HG03558 (cell line): Measurements from ENCODE around the gene JMJD4.

Experiments
- ATAC-seq: cut with Tn5 transposase; IDR thresholded peaks from one replicate; pipeline ENCODE4 v1.9.1; 2021; ENCODE audit warnings: moderate number of reproducible peaks; ENCODE audit not compliant: unreplicated experiment; ENCODE audit errors: extremely low read depth

Gene JMJD4

DNA sequence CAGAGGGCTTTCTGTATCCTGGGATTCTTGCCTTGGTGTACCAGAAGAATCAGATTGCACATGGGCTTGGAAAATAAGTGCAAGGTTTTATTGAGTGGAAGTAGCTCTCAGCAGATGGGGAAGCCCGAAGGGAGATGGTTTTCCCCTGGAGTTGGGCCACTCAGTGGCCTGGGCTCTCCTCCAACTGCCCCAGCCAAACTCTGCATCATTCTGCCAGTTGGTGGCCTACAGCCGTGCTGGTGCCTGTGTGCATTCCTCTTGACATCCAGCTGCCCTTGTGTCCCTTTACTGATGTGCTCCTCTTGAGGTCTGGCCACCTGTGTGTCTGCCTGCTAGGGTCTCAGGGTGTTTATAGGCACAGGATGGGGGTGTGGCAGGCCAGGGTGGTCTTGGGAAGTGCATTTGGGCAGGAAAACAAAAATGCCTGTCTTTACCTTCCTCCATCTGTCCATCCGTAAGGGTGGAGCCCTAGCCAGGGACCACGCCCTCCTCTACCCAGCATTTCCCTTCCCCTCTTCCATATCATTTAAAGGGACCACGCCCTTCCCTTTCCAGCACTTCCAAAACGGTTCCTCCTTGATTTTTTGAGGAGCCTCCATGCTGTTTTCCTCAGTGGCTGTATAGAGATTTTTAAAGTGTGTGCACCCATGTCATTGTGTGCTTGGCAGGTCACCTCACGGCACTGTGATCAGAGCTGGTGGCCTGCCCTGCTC lies 19.1 kb upstream of the JMJD4 start:
- no peak for ATAC-seq

DNA sequence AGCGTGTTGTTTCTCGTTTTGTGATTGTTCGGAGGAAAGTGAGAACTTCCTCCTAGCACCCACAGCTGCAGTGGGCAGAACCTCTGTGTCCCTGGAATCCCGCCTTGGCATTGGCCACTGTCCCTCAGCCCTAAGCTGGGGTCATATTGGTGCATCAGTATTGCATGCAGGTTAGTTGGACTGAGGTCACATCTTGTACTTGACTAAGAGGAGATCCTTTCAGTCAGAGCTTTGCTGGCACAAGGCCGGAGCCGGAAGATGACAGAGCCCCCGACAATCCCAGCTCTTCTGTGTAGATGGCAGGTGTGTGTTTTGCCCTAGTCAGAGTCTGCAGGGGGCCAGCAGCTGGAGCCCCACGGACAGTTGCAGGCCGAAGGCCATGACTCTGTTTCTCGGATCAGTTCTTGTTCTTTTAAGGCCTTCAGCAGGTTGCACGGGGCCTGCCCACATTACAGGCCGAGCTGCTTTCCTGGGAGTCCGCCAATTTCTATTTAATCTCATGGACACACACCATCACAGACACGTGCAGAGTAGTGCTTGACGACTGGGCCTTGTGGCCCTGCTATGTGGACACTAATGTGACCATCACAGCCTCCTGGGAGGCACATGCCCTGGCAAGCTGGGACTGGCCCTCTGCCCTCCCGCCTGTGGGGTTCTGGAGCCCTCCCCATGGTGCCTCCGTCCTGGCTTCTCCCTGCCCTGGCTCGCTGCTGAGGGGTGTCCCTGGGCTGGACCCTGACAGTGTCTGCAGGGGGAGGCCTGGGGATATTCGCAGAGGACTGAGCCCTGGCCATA lies 15.0 kb upstream of the JMJD4 start:
- no peak for ATAC-seq

GRCh38 chr1:227749225-227749624 lies 14.1 kb upstream of the JMJD4 start:
- ATAC-seq: no peak

DNA sequence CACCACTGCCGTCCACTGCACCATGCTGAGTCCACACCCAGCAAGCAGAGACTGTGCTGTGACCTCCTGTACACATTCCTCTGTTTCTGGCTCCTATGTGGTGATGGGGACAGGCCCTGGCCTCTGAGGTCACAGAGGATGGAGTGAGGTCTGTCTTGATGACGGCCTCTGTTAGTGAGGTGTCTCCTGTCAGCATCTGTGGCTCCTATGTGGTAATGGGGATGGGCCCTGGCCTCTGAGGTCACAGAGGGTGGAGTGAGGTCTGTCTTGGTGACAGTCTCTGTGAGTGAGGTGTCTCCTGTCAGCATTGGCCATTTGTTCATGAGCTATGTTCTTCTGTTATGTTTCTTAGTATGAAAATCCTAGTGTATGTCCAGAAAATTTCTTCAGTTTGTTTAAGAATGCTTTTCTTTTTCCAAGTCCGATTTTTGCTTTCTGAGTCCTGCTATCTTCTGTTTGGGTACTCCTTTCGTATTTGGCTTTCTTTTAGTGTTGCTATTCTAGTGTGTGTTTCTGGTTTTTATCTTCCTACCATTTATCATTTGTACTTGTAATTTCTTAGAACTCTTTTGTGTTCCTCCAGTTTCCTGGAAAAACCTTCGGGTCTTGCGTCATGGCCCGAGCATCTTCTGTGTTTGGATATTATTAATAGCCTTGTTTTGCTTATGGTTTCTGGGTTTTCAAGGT lies 13.5 kb upstream of the JMJD4 start:
- ATAC-seq: no peak

DNA sequence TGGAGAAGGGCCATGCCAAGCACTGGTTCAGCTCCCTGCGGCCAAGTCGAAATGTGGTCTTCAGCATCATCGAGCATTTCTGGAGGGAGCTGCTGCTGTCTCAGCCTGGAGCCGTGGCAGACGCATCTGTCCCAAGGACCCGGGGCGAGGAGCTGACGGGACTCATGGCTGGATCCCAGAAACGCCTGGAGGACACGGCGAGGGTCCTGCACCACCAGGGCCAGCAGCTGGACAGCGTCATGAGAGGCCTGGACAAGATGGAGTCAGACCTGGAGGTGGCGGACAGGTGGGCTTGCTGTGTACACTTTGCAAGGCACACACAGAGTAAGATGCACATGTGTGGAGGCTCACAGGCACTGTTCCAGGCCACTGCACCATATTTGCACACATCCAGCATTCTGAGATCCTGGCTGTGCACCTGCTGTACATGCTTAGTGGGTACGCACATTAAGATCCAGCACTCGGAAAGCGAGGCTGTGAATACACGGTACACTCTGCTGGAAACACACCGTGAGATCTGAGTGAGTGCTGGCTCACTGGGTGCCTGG lies 12.9 kb upstream of the JMJD4 start:
- no peak for ATAC-seq

- ATAC-seq: no peak
Measured at GRCh38 chr1:227747382-227747781, 12.3 kb upstream of the JMJD4 start.

DNA sequence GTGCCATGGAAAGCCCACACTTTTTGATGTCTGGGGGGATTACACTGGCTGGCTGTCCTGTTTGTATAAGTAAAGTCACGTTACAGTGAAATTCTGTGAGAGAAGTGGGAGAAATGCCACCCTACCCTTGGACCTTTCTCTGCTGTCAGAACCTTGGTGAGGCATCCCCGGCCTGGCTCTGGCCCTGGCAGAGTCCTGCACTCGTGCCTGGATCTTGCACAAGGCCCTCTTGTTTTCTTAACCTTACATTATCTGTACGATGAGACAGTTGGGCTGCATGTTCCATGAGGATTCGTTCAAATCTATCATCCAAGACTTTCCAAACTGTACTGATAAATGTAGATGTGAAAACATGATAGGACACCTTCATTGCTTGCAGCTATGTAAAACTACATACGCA lies 11.6 kb upstream of the JMJD4 start:
- ATAC-seq: no peak

DNA sequence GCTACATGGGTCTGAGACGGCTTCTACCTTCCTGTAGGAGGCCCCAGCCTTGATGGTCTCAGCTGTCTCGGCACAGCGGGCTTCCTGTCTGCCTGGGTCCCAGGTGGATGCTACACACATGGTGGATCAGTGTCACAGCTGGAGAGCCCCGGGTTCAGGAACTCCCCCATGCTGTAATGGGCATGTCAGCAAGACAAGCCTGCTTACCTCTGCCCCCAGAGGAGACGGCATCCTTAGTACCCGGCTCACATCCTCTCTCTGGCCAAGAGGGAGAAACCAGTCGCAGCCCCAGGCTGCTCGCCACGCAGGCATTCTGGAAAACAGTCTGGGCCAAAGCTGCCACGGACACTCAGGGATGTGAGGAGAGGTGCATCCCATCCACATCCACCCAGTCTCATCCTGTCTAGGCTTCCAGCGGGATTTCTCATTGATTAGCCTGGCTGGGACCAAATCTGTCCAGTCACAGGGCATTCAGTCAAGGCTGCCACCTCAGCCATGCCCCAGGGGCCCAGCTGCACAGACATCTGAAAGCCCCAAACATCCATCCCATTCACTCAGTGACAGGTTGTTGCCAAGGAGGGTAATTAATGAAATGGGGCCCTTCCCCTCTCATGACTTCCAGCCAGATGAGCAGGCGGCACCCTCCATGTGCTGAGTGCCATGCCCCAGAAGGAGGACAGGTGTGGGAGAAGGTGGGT lies 10.6 kb upstream of the JMJD4 start:
- no peak for ATAC-seq

DNA sequence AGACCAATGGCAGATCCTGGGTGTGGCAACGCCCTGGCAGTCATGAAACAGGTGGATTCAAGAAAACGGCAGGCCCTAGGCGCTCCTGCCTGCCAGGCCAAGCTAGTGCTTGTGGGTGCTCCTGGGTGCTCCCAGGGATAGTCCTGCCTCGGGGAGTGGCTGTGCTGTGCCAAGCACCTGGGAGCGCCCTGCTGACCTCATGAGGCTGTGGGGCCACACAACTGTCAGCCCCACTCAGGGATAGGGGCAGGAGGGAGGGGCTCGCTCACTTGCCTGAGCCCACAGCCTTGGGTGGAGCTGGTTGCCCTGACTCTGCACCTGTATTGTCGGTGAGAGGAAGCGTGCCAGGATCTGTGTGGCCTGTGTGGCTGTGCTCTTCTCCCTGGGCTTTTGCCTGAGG lies 9.6 kb upstream of the JMJD4 start:
- no peak for ATAC-seq

DNA sequence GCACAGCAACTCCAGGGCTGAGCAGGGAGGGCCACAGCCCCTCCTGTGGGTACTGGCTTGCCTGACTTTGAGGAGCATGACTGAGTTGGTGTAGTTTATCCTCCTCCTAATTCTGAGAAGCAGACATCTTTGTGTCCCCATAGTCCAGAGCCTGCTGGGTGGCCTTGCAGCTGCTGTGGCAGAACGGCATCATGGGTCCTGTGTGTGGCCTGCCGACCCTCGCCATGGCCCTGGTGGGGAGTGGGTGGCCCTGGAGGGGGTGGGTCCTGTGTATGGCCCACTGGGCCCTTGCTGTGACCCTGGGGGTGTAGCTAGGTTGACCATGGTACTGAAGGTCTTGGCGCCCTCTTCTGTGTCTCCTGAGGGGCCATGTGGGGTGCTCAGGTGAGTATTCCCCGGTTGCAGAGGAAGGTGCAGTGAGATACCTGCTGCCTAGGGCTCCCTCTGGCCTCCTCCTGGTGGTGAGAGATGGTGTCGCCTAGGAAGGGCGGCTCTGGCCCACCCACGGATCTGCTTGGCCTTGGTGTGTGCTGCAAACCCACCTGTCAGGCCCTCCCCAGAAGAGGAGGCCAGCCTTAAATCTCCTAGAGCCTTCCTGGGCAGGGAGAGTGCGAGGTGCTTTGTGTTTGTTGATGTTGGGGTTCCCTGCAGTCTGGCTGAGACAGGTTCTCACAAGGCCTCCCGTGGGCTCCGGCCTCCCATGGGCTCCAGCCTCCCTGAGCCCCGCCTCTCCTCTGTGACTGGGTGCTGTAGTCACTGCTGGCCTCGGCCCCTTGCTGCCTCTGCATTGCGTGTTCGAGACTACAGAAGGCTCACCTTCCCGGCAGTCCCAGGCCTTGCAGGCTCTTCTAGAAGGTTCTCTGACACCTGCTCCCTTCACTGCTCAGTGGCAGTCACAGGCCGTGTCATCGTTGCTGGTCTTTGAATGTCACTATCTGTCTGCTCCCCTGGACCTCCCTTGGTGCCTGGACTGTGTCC lies 7.9 kb upstream of the JMJD4 start:
- no peak for ATAC-seq

DNA sequence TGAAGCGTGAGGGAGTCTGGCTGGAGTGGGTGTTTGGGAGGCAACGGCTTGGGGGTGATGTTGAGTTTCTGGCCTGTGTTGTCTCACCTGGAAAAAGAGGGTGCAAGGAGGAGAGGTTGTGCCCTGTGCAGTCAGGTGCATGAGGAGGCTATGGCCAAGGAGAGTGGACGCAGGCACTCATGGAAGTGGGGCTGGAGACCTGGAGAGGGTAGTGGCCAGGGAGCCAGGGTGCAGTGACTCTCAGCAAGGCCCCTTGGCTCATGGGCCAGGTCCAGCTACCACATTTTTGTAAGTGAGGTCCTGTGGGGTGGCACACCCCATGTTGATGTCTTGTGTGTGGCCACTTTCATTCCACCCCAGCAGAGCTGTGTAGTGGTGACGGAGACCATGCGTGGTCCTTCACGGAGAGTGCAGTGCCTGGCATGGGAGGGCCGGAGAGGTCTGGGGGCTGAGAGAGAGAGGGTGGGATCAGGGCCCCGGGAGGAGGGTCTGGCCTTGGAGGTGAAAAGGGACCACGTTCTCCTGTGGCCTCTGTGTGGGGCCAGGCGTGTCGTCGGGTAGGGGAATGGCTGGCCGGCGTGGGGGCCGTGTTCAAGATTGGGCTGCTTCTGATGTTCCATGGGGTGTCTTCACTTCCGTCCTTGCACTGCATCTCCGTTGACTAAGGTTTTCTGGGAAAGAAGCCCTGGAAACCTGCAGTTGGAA lies 6.2 kb upstream of the JMJD4 start:
- ATAC-seq: no peak

DNA sequence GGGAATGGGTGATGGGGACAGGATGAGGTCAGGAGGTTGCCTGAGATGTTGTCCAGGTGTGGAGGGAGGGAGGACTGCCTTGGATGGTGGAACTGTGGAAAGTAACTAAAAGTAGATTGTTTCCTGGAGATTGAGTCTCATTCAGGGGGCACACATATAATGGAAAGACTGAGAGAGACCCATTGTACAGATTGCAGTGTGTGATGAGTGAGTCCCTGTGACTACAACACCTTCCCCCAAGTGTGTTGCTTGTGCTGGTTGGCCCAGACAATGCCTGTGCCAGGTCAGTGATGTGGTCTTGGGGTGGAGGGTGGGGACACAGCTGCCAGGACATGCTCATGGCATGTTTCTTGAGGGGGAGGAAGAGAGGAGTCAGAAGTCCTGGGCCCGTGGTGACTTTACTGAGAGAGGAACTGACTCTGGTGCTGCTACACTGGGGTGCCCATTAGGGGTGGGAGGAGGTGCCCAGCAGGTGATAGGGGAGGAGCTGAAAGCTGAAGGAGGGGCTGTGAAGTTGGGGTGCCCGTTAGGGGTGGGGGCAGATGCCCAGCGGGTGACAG lies 5.4 kb upstream of the JMJD4 start:
- no peak for ATAC-seq

- ATAC-seq: no peak
Measured at GRCh38 chr1:227739636-227740035, 4.5 kb upstream of the JMJD4 start.

DNA sequence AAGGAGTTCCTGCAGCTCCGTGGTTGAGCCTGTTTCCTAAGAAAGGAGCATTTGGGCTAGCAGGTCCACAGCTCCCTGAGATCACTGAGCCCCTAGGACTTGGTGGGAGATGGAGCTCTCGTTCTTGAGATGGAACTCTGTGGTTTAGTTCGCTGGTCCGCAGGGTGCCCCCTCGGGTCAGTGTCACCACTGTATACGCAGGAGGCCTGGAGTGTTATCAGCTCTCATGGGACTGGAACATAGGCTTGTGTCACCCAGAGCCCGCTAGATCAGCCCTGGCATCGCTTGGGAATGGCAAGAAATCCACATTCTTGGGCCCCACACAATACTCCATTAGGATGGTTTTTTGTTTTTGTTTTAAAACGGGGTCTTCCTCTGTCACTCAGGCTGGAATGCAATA lies 3.7 kb upstream of the JMJD4 start:
- no peak for ATAC-seq

DNA sequence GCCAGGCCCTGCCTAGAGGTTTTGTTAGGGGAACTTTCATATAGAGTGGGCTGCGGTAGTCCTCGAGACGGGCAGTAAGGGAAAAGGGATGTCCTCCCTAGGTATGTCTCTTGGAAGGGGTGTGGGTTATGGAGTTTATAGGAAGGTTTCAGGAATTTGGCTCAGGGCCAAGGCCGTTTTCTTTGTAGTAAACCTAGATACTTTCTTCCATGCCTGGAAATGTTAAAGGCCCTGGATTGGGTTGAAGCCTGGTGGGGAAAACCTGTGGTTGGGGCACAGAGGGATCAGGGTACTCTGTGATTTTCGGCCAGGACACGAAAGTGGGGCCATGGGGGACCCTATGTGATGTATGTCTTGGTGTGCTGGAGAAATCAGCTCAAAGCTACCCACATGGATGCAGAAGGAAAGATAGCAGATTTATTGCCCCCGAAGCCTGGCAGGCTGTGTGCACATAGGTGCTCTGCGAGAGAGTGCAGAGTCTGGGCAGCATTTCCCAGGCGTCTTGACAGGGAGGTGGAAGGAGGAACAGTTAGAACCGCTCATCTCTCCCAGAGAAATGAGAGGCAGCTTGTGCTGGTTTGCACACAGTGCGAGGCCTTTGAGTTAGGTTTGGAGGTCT lies 1.8 kb upstream of the JMJD4 start:
- no peak for ATAC-seq

- ATAC-seq: no peak
Measured at GRCh38 chr1:227735539-227736285, 610 bp upstream of the JMJD4 start.

DNA sequence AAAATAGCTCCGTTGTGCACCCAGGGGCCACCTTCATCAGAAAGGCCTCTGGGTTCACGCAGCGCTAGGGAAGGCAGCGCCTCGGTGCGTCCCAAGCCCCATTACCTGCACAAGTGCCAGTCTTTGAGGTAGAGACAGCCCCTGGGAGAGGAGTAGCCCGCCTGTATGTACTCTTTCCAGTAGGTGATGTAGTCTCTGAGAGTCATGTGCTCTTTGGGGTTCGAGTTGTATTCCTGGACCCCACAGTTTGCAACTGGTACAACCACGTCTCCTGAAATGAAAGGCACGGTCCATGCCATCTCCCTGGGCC lies 601 bp downstream of the JMJD4 start:
- no peak for ATAC-seq
